ENCODE results near the gene EIF5AL1. TPM values are rescaled to one million over a fixed set of nuclear protein-coding genes. Genes with fewer than 3 reads are reported as not detected.

The EIF5AL1 gene
- total and polyA plus RNA-seq, 4 donors = 0.05 to 2.1 (median 0.52) TPM

- Histone ChIP-seq H3K9ac (ENCODE audit: low read depth in 1 of 2, low read length in 2 of 2) (no peak overlapping the region), H3K4me3 (ENCODE audit: low read depth in 1 of 3, low read length in 3 of 3) (no peak overlapping the region), H3K9me3 (ENCODE audit: control insufficient read depth in 4 of 4, low read length in 3 of 4) (no peaks in the 10 kb centered on the region), H3K27me3 (ENCODE audit: control insufficient read depth in 4 of 4, insufficient read depth in 4 of 4, low read length in 3 of 4) (no peaks in the 10 kb centered on the region), H3K36me3 (ENCODE audit: control insufficient read depth in 4 of 4, insufficient read depth in 3 of 4, low read depth in 1 of 4, low read length in 3 of 4) (no peaks in the 10 kb centered on the region), H3K4me1 (ENCODE audit: control insufficient read depth in 4 of 4, insufficient read depth in 4 of 4, low read length in 3 of 4) (no peaks in the 10 kb centered on the region), H3K27ac (ENCODE audit: low read depth in 1 of 2, low read length in 2 of 2) (no peak overlapping the region)
- 85% methylated on average over 3 of the region's 3 CpGs for WGBS
- DNase-seq (ENCODE audit: low spot score) = no peak
- TF ChIP-seq NR2F2 (IDR thresholded peaks at IDR 0.05) (no peak), RAD21 (IDR thresholded peaks at IDR 0.05) (no peak), SP1 (IDR thresholded peaks at IDR 0.05) (no peak), MAX (IDR thresholded peaks at IDR 0.05) (no peak), EGR1 (IDR thresholded peaks at IDR 0.05; ENCODE audit: low read depth in 2 of 2) (no peak), HNF4G (IDR thresholded peaks at IDR 0.05) (no peak), RXRA (IDR thresholded peaks at IDR 0.05) (no peak), ATF3 (IDR thresholded peaks at IDR 0.05) (no peak), JUND (IDR thresholded peaks at IDR 0.05) (no peak), TAF1 (conservative IDR thresholded peaks at IDR 0.05) (no peak), GABPA (IDR thresholded peaks at IDR 0.05 in 1 of 2, conservative IDR thresholded peaks at IDR 0.05 in 1 of 2) (no peak), REST (IDR thresholded peaks at IDR 0.05) (no peak), HNF4A (conservative IDR thresholded peaks at IDR 0.05) (no peak), FOXA2 (IDR thresholded peaks at IDR 0.05) (no peak), ZBTB33 (IDR thresholded peaks at IDR 0.05) (no peak), CTCF (IDR thresholded peaks at IDR 0.05; ENCODE audit: low read depth, low read length, missing input control) (no peak)
These were observed 19.5 kb upstream of the EIF5AL1 start for GRCh38 chr10:79492839-79493238.

- H3K36me3 ChIP-seq (ENCODE audit: control insufficient read depth in 4 of 4, insufficient read depth in 3 of 4, low read depth in 1 of 4, low read length in 3 of 4) = no peaks in the 10 kb centered on the region
- DNase-seq (ENCODE audit: low spot score) = no peak
- WGBS = 75% methylated on average over 1 of the region's 1 CpG
- TF ChIP-seq SP1 (IDR thresholded peaks at IDR 0.05) (no peak), JUND (IDR thresholded peaks at IDR 0.05) (no peak), FOXA2 (IDR thresholded peaks at IDR 0.05) (no peak), REST (IDR thresholded peaks at IDR 0.05) (no peak), EGR1 (IDR thresholded peaks at IDR 0.05; ENCODE audit: low read depth in 2 of 2) (no peak), NR2F2 (IDR thresholded peaks at IDR 0.05) (no peak), RAD21 (IDR thresholded peaks at IDR 0.05) (no peak), YY1 (IDR thresholded peaks at IDR 0.05) (no peak), CTCF (IDR thresholded peaks at IDR 0.05; ENCODE audit: low read depth, low read length, missing input control) (no peak), GABPA (IDR thresholded peaks at IDR 0.05 in 1 of 2, conservative IDR thresholded peaks at IDR 0.05 in 1 of 2) (no peak), MAX (IDR thresholded peaks at IDR 0.05) (no peak), HNF4A (conservative IDR thresholded peaks at IDR 0.05) (no peak), TAF1 (conservative IDR thresholded peaks at IDR 0.05) (no peak), RXRA (IDR thresholded peaks at IDR 0.05) (no peak)
These were observed 18.5 kb upstream of the EIF5AL1 start for GRCh38 chr10:79493806-79494205.

More at GRCh38 chr10:79493806-79494205, 18.5 kb upstream of the EIF5AL1 start:
- no peak overlapping the region for H3K27ac ChIP-seq (ENCODE audit: low read depth in 1 of 2, low read length in 2 of 2)
- no peak overlapping the region for H3K9ac ChIP-seq (ENCODE audit: low read depth in 1 of 2, low read length in 2 of 2)
- no peaks in the 10 kb centered on the region for H3K4me1 ChIP-seq (ENCODE audit: control insufficient read depth in 4 of 4, insufficient read depth in 4 of 4, low read length in 3 of 4)
- H3K9me3 ChIP-seq (ENCODE audit: control insufficient read depth in 4 of 4, low read length in 3 of 4) = no peaks in the 10 kb centered on the region
- no peak overlapping the region for H3K4me3 ChIP-seq (ENCODE audit: low read depth in 1 of 3, low read length in 3 of 3)
- no peaks in the 10 kb centered on the region for H3K27me3 ChIP-seq (ENCODE audit: control insufficient read depth in 4 of 4, insufficient read depth in 4 of 4, low read length in 3 of 4)

All from liver (tissue), 9 donors.